Measurements from ENCODE around the gene GLRA2.

The GLRA2 gene

DNA sequence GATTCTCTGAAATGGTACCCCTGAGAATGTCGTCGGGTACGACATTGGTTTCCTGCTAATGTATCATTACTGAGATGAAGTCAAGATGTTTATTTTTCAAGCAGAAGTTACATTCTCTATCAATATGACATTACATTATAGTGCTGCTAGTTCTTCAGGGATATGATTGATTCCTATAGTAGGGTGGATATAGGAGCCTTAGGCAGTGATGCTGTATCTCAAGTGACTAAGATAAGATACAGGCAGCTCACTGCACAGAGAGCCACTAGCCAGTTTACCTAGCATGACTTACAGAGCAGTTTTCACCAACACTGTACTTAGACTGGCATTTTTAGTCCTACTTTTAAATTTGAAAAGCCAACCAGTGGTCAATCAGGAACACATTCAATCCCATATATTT is 188.6 kb downstream of the GLRA2 start:
- no peak for DNase-seq

DNA sequence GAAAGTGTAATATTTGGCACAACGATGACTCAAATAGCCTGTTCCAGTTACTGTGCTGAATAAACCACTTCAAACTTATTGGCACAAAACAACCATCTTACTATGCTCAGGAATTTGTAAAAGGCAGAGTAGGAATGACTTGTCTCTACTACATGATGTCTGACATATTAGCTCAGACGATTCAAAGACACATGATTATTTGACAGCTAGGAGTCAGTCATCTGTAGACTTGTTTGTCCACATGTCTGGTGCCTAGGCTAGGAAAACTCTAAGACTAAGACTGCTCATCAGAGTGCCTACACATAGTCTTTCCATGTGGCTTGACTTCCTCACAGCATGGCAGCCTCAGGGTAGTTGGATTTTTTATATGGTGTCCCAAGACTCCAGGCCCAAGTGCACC is 189.1 kb downstream of the GLRA2 start:
- no peak for DNase-seq

DNA sequence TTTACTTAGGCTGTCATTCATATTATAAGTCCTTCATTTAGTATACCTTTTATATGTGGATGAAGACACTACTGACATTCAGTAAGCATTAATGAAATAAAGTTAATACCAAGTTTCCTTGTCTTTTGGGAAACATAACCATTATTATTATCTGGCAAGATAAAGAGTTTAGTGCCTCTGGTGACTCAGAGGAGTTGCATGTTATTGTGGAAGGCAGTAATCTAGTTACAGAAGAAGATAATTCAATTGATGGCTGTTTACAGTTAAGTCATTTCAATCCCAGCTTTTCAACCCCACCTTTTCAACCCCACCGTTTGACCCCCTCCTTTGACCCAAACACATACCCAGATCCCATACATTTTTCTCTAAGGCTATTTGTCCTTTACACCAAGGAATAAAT is 199.7 kb downstream of the GLRA2 start:
- no peak for DNase-seq

DNA sequence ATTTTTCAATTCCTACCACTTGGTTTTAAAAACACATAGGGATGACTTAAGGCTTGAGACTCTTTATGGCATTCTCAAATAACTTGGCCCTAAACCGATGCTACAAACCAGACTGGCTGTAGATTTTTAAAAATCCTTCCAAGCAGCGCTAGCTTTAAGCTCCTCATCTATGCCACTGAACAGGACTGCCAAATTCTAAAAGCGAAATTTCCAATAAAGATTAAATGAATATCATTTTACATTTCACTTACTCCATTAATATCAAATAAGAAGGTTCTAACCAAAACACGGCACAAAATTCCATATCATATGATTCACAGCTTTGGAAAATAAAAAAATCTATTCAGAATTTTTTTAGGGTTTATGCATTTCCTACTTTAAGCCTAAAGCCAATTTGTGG is 209.3 kb downstream of the GLRA2 start:
- DNase-seq: no peak

DNA sequence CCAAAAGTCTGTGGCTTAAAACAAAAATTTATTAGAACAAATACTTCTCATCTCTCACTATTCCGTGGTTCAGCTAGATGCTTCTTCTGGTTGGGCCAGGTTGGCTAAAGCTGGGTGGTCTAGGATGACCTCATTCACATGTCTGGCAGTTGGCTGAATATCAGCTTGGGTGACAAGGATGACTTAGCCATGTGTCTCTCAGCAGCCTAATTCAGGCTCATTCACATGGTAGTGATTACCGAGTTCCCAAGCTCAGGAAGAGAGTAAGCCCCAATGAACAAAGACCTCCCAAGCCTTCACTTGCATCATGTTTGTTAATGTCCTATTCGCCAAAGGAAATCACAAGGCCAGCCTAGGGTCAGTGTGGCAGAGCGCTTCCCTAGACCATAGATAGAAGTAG is 224.1 kb downstream of the GLRA2 start:
- DNase-seq: no peak

DNA sequence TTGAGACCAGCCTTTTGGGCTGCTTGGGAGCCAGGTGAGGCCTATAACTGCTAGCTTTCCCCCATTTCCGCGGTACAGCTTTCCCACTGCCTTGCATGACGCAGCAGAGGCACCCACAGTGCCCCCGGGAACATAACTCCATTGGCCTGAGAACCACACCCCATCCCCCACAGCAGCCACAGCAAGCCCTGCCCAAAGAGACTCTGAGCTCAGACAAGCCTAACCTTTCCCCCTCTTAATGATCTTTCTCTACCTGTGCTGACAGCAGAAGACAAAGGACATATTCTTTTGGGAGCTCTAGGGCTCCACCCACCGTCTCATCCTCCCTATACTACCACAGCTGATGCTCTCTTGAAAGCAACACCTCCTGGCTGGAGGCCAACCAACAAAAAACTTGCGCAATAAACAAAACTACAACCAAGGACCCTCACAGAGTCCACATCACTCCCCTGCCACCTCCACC is 228.7 kb downstream of the GLRA2 start:
- DNase-seq: no peak

GRCh38 chrX:14775416-14775815 is 246.1 kb downstream of the GLRA2 start:
- DNase-seq: no peak

DNA sequence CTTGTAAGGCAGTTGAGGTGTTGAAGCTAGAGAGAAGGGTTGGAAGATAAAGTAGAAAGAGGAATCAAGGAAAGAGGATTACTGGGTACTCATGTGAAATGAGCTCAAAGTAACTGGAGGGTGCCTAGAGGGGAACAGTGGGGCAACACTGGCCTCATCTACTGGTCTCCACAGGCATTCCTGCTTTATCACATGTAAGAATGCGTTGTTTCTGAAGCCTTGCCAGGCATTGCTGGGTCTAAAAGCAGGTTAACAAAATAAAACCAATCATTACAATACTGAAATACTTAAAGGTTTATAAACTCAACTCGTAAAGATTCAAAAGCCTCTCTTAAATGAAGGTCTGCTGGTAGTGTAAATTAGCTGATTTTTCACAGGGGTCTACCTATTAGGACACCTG is 247.6 kb downstream of the GLRA2 start:
- DNase-seq: no peak

- DNase-seq: peak; percentile 1
Observed at GRCh38 chrX:14777525-14777924, 248.2 kb downstream of the GLRA2 start.

- no peak for DNase-seq
Observed at GRCh38 chrX:14779580-14779979, 250.2 kb downstream of the GLRA2 start.

Measured in MV-4-11 (cell line).